ENCODE results near the gene PTPRZ1.

DNA sequence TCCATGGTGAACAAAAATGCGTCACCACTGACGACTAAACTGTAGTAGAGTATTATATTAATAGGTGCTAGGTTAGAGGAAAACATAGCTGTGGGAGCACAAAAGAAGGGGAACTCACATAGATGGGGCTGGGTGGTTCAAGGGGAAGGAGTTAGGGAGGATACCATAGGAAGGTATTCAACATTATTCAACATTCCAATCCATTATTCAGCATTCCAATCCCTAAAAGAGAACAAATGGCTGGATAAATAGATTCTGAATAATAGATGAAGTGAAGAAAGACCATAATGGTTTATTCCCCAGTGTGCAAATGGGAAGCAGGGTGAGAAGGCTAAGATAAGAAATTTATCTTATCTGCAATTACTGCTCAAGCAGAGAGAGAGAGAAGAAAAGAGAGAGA is 209.7 kb downstream of the PTPRZ1 start:
- TF ChIP-seq CTCF (IDR thresholded peaks at IDR 0.05) (no peak), POLR2A (IDR thresholded peaks at IDR 0.05) (no peak), POLR2AphosphoS5 (IDR thresholded peaks at IDR 0.05) (no peak)

All from prostate gland (tissue), 2 donors.